PC-9 (cell line): ENCODE results near the gene SH3TC1.

ENCODE experiments used
- EZH2 ChIP-seq: fragments of 200-600 bp; sonication (generic); IDR thresholded peaks from 2 replicates; pipeline ENCODE4 v1.8.0; 2017; ENCODE audit warnings: antibody characterized with exemption, low read depth
- TF ChIP-seq, protein P1 (sequence below): fragments of 200-600 bp; sonication (generic); conservative IDR thresholded peaks from 2 replicates; pipeline ENCODE4 v1.6.1; 2017; ENCODE audit warnings: mixed run types, antibody characterized with exemption, mild to moderate bottlenecking, moderate library complexity

- no peak for TF ChIP-seq EZH2
- TF ChIP-seq, protein P1, sequence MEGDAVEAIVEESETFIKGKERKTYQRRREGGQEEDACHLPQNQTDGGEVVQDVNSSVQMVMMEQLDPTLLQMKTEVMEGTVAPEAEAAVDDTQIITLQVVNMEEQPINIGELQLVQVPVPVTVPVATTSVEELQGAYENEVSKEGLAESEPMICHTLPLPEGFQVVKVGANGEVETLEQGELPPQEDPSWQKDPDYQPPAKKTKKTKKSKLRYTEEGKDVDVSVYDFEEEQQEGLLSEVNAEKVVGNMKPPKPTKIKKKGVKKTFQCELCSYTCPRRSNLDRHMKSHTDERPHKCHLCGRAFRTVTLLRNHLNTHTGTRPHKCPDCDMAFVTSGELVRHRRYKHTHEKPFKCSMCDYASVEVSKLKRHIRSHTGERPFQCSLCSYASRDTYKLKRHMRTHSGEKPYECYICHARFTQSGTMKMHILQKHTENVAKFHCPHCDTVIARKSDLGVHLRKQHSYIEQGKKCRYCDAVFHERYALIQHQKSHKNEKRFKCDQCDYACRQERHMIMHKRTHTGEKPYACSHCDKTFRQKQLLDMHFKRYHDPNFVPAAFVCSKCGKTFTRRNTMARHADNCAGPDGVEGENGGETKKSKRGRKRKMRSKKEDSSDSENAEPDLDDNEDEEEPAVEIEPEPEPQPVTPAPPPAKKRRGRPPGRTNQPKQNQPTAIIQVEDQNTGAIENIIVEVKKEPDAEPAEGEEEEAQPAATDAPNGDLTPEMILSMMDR: no peak
These were observed 28.8 kb downstream of the SH3TC1 start for GRCh38 chr4:8227771-8228318.
